NCI-H2196 (cell line): ENCODE data around the gene PRR11.
"Not testable (repeated sequence)": the region's sequence is repeated elsewhere in the genome, so short reads cannot be mapped to it uniquely, and the experiment has no call there.

Experiments used
- DNase-seq: peaks from one replicate; lab custom pipeline; 2025; ENCODE audit not compliant: unreplicated experiment; lab: John Stamatoyannopoulos, UW

The PRR11 gene

DNA sequence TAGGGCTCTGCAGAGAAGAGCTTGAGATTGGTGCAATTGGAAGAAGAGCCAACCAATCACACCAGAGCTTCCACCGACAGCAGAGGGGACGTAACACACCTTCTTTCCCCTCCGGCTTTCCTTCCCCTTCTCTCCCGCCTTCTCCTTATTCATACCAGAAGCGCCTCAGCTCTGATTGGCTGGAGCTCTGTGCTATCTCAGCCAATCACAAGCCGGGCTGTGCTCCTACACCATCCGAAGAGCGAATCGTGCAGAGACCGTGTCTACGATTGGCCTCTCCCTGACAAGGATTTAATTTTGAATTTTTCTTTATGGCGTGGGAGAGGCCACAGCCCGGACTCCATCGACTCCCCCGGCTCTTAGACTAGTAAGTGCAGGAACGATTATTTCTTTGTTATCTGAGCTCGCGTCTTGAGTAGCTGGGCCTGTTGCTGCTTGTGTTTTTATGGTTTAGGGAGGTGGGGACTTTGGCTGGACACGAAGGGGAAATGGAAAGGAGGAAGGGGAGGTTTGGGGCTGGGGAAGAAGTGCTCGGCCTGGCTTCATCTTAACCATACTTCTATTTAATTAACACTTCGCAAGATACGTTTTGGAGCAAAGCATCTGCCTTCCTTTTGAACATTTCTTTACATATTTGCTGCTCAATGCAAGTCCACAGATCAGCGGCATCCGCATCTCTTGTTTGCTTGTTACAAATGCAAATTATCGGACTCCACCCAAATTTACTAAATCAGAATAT, at the start of gene PRR11:
TSS of gene PRR11 (plus strand) at position 308 of the 739 bp plus-strand sequence. CDS start 14,007 bp downstream, outside the sequence.
- DNase-seq = peak; percentile 100

DNA sequence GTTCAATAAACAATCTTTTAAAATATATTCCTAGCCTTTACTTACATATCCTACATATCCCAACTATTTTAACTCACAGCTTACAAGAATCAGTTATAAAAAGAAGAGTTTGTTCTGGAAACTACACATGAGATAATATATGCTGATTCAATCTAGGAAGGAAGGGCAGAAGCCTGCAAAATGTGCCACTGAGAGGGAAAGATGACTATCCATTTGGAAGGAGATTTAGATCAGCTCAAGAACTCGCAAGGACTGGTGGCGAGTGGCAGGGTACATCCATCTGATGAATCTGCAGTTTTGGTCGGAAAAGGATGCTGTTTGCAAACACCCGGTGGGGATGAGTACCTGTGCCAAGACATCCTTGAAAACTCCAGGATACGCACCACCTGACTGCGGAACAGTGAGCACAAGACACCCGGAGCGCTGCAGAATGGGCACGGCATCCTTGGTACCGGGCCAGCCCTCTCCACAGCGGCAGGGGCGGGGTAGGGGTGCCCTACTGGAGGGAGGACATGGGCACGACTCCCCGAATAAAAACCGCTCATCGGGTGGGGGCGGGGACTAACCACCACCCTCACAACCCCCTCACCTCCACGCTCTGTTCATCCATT, 49.6 kb upstream of the PRR11 start:
- DNase-seq = peak; percentile 57

DNA sequence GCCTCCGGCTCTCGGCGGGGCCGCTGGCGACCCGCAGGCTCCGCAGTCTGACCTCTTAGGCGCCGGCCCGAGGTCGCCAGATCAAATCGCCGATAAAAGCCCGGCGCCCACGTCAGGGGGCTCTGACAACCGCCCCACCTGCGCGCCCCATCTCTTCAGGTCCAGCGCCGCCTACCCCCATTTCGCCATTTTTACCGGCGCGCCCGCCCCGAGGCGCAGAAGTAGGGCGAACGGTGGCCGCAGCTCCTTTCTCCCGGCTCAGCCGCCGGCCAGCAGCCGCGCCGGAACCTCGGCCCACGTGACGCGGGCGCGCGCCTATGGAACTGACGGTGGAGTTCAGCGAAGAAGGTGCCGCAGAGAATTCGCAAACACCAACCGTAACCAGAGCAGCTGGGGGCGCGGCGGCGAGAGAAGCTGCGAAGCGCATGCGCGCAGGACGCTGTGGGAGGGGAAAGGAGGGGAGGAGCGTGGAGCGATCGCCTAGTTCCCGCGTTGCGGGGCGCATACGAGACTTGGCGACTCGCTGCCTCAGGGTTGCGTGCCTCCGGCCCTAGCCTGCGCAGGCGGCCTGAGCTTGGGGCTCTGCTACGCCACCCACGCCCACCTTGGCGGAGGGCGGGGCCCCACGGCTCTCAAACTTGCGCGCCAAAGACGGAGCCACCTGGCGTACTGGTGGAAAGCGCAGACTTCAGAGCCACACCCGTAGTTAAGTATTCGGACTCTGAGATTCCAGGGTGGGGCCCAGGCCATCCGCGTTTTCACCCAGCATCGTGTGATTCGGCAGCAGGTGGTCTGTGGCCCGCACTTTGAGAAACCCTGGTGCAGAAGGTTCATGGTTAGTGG, 48.9 kb upstream of the PRR11 start, which contains the start of gene TRIM37:
TSS of gene TRIM37 (minus strand) at position 418 of the 843 bp plus-strand sequence. CDS start 419 bp downstream, outside the sequence.
- peak; percentile 99 for DNase-seq

DNA sequence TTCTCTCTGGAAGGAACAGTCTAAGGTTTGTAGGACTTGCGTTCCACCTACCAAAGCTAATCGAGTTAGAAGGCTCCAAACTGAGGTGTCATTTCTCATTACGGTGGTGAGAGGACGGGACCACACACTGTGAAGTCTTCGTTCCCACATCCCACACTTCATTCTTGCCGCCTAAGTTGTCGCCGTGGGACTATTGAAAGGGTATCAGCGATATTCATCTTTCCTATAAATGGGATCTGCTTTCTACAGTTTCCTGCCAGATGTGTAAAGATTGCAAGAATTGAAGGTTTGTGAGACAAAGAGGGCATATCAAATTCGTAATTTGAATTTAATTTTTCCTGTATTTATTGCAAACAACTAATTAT, 48.3 kb upstream of the PRR11 start:
- peak; percentile 11 for DNase-seq

DNA sequence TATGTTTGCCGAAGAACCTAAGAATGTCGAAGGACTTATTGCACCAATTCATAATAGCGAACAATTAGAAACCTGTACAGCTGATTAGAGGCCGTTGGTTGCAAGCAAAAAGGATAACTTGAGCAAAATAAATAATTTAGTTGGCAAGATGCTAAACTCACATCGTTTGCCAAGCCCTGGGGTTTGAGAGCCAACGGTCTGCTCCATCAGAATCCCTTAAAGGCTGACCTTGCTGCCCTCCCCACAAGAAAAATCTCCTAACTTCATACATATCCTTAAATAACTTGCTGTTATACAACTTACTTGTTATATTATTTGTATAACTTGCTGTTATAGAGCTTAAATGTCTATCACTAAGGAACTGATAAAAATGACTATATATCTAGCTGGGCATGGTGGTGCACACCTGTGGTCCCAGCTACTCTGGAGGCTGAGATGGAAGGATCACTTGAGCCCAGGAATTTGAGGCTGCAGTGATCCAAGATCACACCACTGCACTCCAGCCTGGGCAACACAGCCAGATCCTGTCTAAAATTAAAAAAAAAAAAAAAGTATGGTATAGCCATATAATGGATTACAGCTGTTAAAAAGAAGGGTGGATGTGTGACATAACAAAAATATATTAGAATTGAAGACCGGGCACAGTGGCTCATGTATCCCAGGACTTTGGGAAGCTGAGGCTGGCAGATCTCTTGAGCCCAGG, 47.0 kb upstream of the PRR11 start:
- DNase-seq = no peak

DNA sequence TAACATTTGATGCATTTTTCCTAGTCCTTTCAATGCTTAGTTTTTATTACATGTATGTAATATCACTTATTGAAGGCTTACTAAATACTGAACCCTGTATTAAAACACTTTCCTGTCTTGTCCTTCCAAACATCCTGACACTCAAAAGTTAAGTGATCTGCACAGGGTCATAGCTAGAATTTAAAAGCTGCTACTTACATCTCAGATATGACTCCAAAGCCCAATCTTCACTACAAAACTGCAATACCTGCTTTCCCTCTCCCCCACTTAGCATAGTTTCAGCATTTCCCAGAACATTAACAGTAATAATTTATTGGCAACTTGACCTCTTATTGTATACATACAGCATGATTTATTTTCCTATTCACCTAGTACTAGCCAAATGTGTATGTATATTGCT, 44.6 kb upstream of the PRR11 start:
- DNase-seq = no peak

DNA sequence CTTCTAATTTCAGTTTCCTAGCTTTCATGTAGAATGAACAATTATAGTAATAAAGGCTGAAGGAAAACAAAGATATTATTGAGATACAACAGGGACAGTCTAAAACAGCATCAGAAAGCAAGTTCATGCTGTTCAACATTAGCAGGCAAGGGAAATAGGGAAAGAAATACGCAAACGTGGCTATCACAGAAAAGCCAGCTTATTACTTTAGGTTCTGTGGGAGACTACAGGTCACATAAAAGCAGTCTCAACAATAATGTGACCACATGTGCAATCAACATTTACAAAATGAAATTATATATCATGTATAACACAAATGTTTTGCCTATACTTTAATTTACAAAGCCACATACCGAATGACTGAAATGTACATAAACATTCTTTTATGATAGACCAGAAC, 44.0 kb upstream of the PRR11 start:
- no peak for DNase-seq

DNA sequence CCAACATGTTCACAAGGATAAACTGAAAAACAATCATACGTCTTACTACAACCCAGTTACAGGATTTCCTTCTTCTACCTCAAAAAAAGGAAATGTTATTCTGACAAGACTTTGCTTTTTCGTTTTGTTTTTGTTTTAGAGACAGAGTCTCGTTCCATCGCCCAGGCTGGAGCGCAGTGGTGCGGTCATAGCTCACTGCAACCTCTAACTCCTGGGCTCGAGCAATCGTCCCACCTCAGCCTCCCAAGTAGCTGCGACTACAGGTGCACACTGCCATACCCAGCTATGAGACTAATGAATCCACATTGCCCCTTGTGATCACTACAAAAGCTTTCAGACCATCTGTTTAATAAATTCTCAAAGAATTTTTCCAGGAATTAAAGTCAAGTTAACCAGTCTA, 40.1 kb upstream of the PRR11 start:
- no peak for DNase-seq

DNA sequence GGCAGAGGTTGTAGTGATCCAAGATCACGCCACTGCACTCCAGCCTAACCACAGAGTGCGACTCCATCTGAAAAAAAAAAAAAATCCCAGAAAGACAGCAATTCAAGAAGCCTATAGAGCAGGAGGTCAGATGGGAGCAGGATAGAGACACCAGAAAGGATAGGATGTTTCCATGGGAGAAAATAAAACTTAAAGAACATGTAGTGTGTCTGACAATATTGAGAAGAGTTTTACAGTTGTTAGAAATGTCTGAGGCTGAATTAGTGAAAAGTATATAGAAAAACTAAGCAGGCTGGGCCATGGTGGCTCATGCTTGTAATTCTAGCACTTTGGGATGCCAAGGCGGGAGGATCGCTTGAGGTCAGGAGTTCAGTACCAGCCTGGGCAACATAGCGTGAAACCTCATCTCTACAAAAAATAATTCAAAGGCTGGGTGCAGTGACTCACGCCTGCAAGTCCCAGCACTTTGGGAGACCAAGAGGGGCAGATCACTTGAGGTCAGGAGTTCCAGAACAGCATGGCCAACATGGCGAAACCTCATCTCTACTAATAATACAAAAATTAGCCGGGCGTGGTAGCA, 33.6 kb upstream of the PRR11 start:
- no peak for DNase-seq

DNA sequence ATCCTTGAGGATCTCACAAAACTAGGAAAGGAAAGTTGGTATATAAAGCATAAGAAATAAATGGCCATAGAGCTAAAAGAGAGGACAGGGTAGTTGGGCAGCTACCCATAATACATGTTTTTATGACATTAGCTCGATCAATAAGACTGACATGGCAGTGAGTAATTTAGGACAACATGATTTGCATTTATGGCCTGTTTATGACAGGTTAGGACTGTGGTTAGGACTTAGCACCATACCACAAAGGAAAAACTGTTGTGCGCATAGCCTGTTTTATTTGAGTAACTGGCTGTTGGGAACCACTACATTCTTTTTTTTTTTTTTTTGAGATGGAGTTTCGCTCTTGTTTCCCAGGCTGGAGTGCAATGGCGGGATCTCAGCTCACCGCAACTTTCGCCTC, 30.9 kb upstream of the PRR11 start:
- DNase-seq = no peak

DNA sequence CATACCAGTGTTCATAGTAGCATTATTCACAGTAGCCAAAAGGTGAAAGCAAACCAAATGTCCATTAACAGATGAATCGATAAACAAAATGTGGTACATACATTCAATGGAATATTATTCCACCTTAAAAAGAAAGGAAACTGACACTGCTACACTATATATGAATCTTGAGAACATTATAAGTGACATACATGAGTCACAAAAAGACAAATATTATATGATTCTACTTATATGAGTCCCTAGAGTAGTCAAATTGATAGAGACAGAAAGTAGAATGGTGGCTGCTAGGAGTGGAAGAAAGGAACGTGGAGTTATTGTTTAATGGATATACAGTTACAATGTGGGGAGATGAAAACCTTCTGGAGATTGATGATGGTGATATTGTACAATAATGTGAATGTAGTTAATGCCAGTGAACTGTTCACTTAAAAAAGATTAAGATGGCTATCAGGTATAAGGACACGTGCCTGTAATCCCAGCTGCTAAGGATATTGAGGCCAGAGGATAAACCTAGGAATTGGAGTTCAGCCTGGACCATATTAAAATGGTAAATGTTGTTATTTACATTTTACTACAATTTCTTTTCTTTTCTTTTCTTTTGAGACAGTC, 28.6 kb upstream of the PRR11 start:
- DNase-seq = no peak

DNA sequence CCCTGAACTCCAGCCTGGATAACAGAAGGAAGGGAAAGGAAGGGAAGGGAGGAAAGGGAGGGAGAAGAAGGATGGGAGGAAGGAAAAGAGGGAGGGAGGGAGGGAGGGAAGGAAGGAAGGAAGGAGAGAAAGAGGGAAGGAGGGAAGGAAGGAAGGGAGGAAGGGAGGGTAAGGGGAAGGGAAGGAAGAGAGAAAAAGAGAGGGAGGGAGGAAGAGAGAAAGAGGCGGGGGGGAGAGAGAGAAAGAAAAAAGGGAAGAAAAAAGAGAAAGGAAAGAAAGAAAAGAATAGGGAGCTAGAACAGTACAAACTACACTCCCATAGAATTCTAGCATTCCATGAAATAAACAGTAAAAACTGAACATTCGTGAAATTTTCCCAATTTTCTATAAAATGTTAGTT, 25.7 kb upstream of the PRR11 start:
- no peak for DNase-seq

DNA sequence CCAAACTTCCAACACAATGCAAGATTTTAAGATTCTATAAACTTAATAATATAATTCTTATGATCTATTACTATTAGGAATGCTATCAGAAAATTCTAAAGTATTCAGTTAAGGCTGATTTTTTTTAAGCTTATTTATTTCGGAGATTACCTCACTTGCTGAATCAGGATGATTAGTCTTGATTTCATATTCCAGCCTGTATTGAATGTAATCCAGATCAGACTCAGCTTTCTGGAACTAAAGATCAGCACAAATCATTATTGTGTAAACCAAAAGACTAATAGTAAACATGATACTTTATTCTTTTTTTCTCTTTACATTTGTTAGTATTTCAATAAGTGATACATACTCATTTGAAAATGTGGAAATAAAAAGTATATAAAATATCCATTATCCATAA, 24.4 kb upstream of the PRR11 start:
- DNase-seq = no peak

DNA sequence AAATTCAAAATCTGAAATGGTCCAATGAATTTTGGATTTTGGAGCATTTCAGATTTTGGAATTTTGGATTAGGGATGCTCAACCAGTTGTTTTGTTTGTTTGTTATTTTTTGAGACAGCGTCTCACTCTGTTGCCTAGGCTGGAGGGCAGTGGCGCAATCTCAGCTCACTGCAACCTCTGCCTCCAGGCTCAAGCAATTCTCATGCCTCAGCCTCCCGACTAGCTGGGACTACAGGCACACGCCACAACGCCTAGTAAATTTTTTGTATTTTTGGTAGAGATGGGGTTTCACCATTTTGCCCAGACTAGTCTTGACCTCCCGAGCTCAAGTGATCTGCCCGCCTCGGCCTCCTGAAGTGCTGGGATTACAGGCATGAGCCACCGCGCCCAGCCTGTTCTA, 17.2 kb upstream of the PRR11 start:
- not testable (repeated sequence) for DNase-seq

DNA sequence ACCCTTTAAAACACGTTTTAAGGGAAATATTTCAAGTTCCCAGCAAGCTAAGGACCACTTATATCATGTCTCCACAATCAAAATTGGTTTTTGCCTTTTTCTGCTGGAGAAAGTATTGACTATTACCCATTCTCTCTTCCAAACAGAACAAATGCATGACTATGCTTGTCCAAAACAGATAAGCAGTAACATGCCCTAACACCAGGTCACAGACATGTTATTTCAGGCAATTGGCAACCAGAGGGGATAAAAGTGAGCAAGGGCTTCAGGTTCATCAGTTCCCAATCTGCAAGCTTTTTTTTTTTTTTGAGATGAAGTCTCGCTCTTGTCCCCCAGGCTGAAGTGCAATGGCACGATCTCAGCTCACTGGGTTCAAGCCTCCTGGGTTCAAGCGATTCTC, 15.6 kb upstream of the PRR11 start:
- no peak for DNase-seq

DNA sequence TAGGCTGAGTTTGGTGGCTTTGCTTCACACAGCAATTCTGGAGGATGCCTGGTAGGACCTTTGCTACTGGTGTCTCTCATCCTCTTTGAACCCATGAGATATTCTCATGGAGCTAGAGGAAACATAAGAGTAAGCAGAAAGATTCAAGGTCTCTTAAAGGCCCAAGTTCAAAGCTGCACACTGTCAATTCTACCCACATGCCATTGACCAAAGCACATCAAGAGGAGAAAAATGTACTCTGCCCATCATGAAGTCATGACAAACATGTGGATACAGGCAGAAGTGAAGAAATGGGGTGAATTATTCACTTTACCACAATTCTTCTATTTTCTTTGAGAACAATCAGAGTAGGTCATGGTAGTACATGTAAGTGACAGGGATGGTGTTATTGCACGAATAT, 13.7 kb upstream of the PRR11 start:
- no peak for DNase-seq

DNA sequence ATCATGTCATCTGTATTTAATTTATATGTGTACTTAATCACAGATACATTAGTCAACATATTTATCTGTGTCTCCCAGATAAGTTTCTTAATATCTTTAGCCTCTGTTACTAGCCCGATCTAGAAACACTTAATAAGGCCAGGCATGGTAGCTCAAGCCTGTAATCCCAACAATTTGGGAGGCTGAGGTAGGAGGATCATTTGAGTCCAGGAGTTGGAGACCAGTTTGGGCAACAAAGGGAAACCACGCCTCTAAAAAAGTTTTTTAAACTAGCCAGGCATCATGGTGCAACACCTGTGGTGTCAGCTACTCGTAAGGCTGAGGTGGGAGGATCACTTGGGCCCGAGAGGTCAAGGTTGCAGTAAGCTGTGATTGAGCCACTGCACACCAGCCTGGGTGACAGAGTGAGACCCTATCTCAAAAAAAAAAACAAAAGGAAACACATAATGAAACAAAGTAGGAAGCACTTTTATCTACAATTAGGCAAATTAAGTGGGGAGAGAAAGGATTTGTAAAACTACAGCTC, 9.9 kb upstream of the PRR11 start:
- DNase-seq = no peak

DNA sequence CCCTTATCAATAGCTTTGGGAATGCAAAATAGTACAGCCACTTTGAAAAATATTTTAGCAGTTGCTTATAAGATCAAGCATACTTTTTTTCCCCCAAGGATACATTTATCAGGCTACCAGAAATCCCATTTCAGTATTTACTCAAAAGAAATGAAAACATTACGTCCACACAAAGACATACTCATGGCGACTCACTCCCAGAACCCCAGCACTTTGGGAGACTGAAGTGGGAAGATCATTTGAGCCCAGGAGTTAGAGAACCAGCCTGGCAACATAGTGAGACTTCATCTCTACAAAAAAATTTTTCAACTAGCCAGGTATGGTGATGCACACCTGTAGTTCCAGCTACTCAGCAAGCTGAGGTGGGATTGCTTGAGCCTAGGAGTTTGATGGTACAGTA, 6.5 kb upstream of the PRR11 start:
- DNase-seq = no peak

DNA sequence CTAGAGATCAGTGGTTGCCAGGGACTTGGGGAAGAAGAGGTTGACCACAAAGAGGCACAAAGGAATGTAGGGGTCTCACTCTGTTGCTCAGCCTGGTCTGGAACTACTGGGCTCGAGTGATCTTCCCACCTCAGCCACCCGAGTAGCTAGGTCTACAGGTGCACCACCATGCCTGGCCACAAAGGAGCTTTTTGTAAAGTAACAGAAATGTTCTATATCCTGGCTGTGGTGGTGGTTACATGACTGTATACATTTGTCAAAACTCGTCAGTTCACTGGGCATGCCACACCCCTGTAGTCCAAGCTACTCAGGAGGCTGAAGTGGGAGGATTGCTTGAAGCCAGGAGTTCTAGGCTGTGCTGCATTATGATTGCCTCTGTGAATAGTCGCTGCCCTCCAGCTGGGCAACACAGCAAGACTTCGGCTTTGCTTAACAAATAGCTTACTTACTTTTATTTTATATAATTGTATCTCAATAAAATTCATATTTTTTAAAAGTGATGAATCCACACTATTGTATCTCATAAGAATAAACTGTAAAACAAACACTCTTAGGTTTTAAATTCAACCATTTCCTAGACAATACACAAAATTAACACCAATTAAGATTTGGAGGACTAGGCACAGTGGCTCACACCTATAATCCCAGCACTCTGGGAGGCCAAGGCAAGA, 5.6 kb upstream of the PRR11 start:
- no peak for DNase-seq

DNA sequence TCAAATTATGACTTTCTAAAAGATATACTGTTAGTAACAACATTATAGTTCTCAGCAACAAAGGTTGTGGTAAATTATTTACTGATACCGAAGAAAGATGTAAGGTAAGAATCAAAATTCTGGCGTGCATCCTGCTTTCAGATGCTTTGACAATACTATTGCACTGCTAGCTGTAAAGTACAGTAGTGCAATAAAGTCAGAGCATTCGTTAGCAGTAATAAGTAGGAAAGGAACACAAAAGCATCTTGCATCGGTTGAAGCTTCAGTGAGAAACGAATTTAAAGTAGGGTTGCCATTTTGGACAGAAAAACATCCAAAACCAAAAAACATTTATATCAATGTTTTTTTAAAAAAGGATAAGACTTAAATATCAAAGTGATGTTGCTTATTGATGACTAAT, 4.5 kb upstream of the PRR11 start:
- no peak for DNase-seq
